Liver (tissue), 9 donors: ENCODE results near the gene SLC25A22. TPM values are rescaled to one million over a fixed set of nuclear protein-coding genes. Genes with fewer than 3 reads are reported as not detected.

ENCODE experiments used
- DNase-seq: peaks from one replicate; pipeline ENCODE4 v3.0.0-alpha.2; 2017; ENCODE audit warnings: low spot score
- H3K27ac ChIP-seq, 2 donors: one replicate each; pipeline ENCODE4 v1.7.0; 2013; ENCODE audit warnings: inconsistent platforms in 2 of 2, low read length in 2 of 2, control low read depth in 1 of 2, low read depth in 1 of 2, mild to moderate bottlenecking in 1 of 2
- H3K27me3 ChIP-seq, 4 donors: one replicate each; pipeline versions ENCODE4 v1.6.1 to v1.7.0; 2013; ENCODE audit warnings: low read length in 3 of 4, inconsistent platforms in 1 of 4, mild to moderate bottlenecking in 1 of 4, moderate library complexity in 1 of 4; ENCODE audit not compliant: control insufficient read depth in 4 of 4, insufficient read depth in 4 of 4
- H3K36me3 ChIP-seq, 4 donors: one replicate each; pipeline versions ENCODE4 v1.6.1 to v1.7.0; 2013; ENCODE audit warnings: low read length in 3 of 4, mild to moderate bottlenecking in 3 of 4, low read depth in 1 of 4, moderate library complexity in 1 of 4; ENCODE audit not compliant: control insufficient read depth in 4 of 4, insufficient read depth in 3 of 4
- H3K4me1 ChIP-seq, 4 donors: one replicate each; pipeline versions ENCODE4 v1.6.1 to v1.7.0; 2013; ENCODE audit warnings: low read length in 3 of 4, mild to moderate bottlenecking in 3 of 4, moderate library complexity in 1 of 4; ENCODE audit not compliant: control insufficient read depth in 4 of 4, insufficient read depth in 4 of 4
- H3K4me3 ChIP-seq, 3 donors: one replicate each; pipeline versions ENCODE4 v1.6.1 to v1.7.0; 2013; ENCODE audit warnings: low read length in 3 of 3, control low read depth in 1 of 3, low read depth in 1 of 3, mild to moderate bottlenecking in 1 of 3
- H3K9ac ChIP-seq, 2 donors: one replicate each; pipeline ENCODE4 v1.7.0; 2013; ENCODE audit warnings: low read length in 2 of 2, mild to moderate bottlenecking in 2 of 2, moderate library complexity in 2 of 2, control low read depth in 1 of 2, low read depth in 1 of 2
- H3K9me3 ChIP-seq, 4 donors: one replicate each; pipeline versions ENCODE4 v1.6.1 to v1.7.0; 2013; ENCODE audit warnings: low read length in 3 of 4; ENCODE audit not compliant: control insufficient read depth in 4 of 4
- EGR1 ChIP-seq, 2 donors: IDR thresholded peaks; 2 replicates each; pipeline ENCODE4 v1.6.1; 2016 to 2018; ENCODE audit warnings: antibody characterized with exemption in 2 of 2, low read depth in 2 of 2
- FOXA1 ChIP-seq: IDR thresholded peaks from 2 replicates; pipeline ENCODE4 v1.6.1; 2016; ENCODE audit warnings: antibody characterized with exemption
- FOXA2 ChIP-seq: IDR thresholded peaks from 2 replicates; pipeline ENCODE4 v1.6.1; 2016; ENCODE audit warnings: antibody characterized with exemption
- GABPA ChIP-seq, 2 donors: IDR thresholded peaks in 1 of 2; conservative IDR thresholded peaks in 1 of 2; 2 replicates each; pipeline ENCODE4 v1.6.1; 2016; ENCODE audit warnings: antibody characterized with exemption in 2 of 2, mild to moderate bottlenecking in 1 of 2, moderate library complexity in 1 of 2
- HNF4A ChIP-seq, 2 donors: conservative IDR thresholded peaks; 2 replicates each; pipeline ENCODE4 v1.6.1; 2016; ENCODE audit warnings: antibody characterized with exemption in 2 of 2, mild to moderate bottlenecking in 2 of 2
- HNF4G ChIP-seq: IDR thresholded peaks from 2 replicates; pipeline ENCODE4 v1.6.1; 2016; ENCODE audit warnings: antibody characterized with exemption
- RAD21 ChIP-seq, 2 donors: IDR thresholded peaks; 2 replicates each; pipeline ENCODE4 v1.6.1; 2016; ENCODE audit warnings: antibody characterized with exemption in 2 of 2, mild to moderate bottlenecking in 2 of 2
- REST ChIP-seq: IDR thresholded peaks from 2 replicates; pipeline ENCODE4 v1.6.1; 2016; ENCODE audit warnings: antibody characterized with exemption, mild to moderate bottlenecking
- RXRA ChIP-seq, 2 donors: IDR thresholded peaks; 2 replicates each; pipeline ENCODE4 v1.6.1; 2017 to 2018; ENCODE audit warnings: antibody characterized with exemption in 2 of 2, mild to moderate bottlenecking in 1 of 2
- SP1 ChIP-seq: IDR thresholded peaks from 2 replicates; pipeline ENCODE4 v1.6.1; 2018; ENCODE audit warnings: antibody characterized with exemption, mild to moderate bottlenecking
- TAF1 ChIP-seq: conservative IDR thresholded peaks from 2 replicates; pipeline ENCODE4 v1.6.1; 2016; ENCODE audit warnings: antibody characterized with exemption, mild to moderate bottlenecking
- YY1 ChIP-seq: IDR thresholded peaks from 2 replicates; pipeline ENCODE4 v1.6.1; 2016; ENCODE audit warnings: antibody characterized with exemption, mild to moderate bottlenecking
- WGBS: extraction: QIAGEN DNeasy Blood & Tissue Kit; methylation state at CpG from one replicate; pipeline ENCODE4 v1.1.7; 2013; 5-methylcytosine and 5-hydroxymethylcytosine counted together
- polyA plus RNA-seq, 2 donors: library from polyadenylated mRNA; stranded (reverse) in 1 of 2; unstranded in 1 of 2; fragments of 200-250 nt in 1 of 2; fragments of >200 nt in 1 of 2; fragmentation: Nextera tagmentation in 1 of 2; extraction: Ambion mirVana in 1 of 2; gene quantifications; one replicate each; pipeline versions ENCODE4 v1.2.1 to v1.2.3, GENCODE V29; 2013 to 2015
- total RNA-seq, 2 donors: library from RNA; depleted of rRNA; stranded (reverse); fragments of >200 nt; gene quantifications; one replicate each; pipeline ENCODE4 v1.2.3, GENCODE V29; 2014
- TF ChIP-seq, protein P1 (sequence below): fragments of 150-350 bp; IDR thresholded peaks from 2 replicates; pipeline ENCODE4 v1.5.1; 2017; ENCODE audit warnings: improper control_type of control experiment, low read depth, low read length; ENCODE audit not compliant: missing input control
- TF ChIP-seq, protein P2 (sequence below): IDR thresholded peaks from 2 replicates; pipeline ENCODE4 v1.6.1; 2016; ENCODE audit warnings: antibody characterized with exemption
- donor health status: healthy.
- donor health status: healthy.
- donor health status: healthy.
- donor health status: healthy.
- donor health status: healthy.

SLC25A22 gene
- total and polyA plus RNA-seq, 4 donors: 5.3 to 26.8 (median 12.1) TPM

- Histone ChIP-seq H3K9me3 (no peaks in the 10 kb centered on the region), H3K36me3 (peaks cover 5 to 23% (median 17%) of the 10 kb centered on the region in 4 donors), H3K27ac (peak overlapping the region; percentile 97 to 100), H3K27me3 (no peaks in the 10 kb centered on the region), H3K4me1 (peaks cover 14 to 40% (median 30%) of the 10 kb centered on the region in 4 donors), H3K4me3 (peak overlapping the region; percentile 74 to 87 (median 80)), H3K9ac (peak overlapping the region; percentile 88 to 92)
- 32% methylated on average over 36 of the region's 36 CpGs for WGBS
- no peak for DNase-seq
- TF ChIP-seq RXRA (IDR thresholded peaks at IDR 0.05) (peak in 1 of 2 donors; percentile 10), GABPA (IDR thresholded peaks at IDR 0.05 in 1 of 2, conservative IDR thresholded peaks at IDR 0.05 in 1 of 2) (no peak)
Observed at GRCh38 chr11:808427-809286, 10.6 kb upstream of the SLC25A22 start.

DNA sequence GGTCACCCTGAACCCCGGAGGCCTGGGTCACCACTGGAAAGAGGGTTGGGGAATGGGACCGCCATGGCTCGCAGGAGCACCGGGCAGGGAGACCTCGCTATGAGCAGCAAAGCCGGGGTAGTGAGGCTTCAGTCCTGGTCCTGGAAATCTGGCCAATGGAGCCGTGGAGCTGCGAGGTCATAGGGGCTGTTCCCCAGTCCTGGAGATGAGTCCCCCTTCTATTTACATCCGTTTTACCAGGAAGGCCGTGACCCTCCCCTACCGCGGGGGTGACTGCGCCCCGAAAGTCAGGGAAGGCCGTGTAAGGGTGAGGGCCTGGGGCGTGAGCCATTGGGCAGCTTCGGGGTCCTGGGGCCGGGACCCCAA lies 6.5 kb upstream of the SLC25A22 start:
- Histone ChIP-seq H3K27me3 (no peaks in the 10 kb centered on the region), H3K9ac (peak overlapping the region in 1 of 2 donors; percentile 28), H3K36me3 (peaks cover 0 to 5% (median 0%) of the 10 kb centered on the region in 4 donors), H3K4me3 (peak overlapping the region; percentile 29 to 63 (median 29)), H3K4me1 (peaks cover 12 to 22% (median 17%) of the 10 kb centered on the region in 4 donors), H3K27ac (peak overlapping the region; percentile 17 to 87), H3K9me3 (no peaks in the 10 kb centered on the region)
- no peak for DNase-seq
- 16% methylated on average over 18 of the region's 18 CpGs for WGBS
- TF ChIP-seq YY1 (no peak), TAF1 (no peak), REST (no peak)
- TF ChIP-seq, protein P1, sequence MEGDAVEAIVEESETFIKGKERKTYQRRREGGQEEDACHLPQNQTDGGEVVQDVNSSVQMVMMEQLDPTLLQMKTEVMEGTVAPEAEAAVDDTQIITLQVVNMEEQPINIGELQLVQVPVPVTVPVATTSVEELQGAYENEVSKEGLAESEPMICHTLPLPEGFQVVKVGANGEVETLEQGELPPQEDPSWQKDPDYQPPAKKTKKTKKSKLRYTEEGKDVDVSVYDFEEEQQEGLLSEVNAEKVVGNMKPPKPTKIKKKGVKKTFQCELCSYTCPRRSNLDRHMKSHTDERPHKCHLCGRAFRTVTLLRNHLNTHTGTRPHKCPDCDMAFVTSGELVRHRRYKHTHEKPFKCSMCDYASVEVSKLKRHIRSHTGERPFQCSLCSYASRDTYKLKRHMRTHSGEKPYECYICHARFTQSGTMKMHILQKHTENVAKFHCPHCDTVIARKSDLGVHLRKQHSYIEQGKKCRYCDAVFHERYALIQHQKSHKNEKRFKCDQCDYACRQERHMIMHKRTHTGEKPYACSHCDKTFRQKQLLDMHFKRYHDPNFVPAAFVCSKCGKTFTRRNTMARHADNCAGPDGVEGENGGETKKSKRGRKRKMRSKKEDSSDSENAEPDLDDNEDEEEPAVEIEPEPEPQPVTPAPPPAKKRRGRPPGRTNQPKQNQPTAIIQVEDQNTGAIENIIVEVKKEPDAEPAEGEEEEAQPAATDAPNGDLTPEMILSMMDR: no peak

- peaks cover 0 to 5% (median 1%) of the 10 kb centered on the region in 4 donors for H3K36me3 ChIP-seq
- 72% methylated on average over 26 of the region's 26 CpGs for WGBS
- H3K27me3 ChIP-seq: no peaks in the 10 kb centered on the region
- H3K4me3 ChIP-seq: no peak overlapping the region
- DNase-seq: no peak
- no peak overlapping the region for H3K9ac ChIP-seq
- no peak overlapping the region for H3K27ac ChIP-seq
- no peaks in the 10 kb centered on the region for H3K9me3 ChIP-seq
- H3K4me1 ChIP-seq: peaks cover 12 to 20% (median 17%) of the 10 kb centered on the region in 4 donors
- TF ChIP-seq FOXA2: no peak
- TF ChIP-seq FOXA1: no peak
- TF ChIP-seq HNF4G: no peak
- TF ChIP-seq HNF4A (conservative IDR thresholded peaks at IDR 0.05): no peak
- no peak for TF ChIP-seq REST
- no peak for TF ChIP-seq RAD21 (IDR thresholded peaks at IDR 0.05)
- TF ChIP-seq EGR1 (IDR thresholded peaks at IDR 0.05; ENCODE audit: low read depth in 2 of 2): no peak
- TF ChIP-seq SP1: no peak
- TF ChIP-seq, protein P2, sequence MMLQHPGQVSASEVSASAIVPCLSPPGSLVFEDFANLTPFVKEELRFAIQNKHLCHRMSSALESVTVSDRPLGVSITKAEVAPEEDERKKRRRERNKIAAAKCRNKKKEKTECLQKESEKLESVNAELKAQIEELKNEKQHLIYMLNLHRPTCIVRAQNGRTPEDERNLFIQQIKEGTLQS: no peak
- no peak for TF ChIP-seq RXRA (IDR thresholded peaks at IDR 0.05)
- TF ChIP-seq YY1: no peak
Observed at GRCh38 chr11:803770-804598, 5.9 kb upstream of the SLC25A22 start.
